PC-3 (cell line): ENCODE results near the gene MAB21L4. TPM values are rescaled to one million over a fixed set of nuclear protein-coding genes. Genes with fewer than 3 reads are reported as not detected.

Source experiments
- ATAC-seq: fragments of 200-7000 bp; cut with Tn5 transposase; 2 replicates; pipeline ENCODE4 v1.9.1; 2020; ENCODE audit warnings: mild to moderate bottlenecking, moderate library complexity
- BruUV-seq: library from RNA; stranded (reverse); fragments of 400-500 nt; replicated peaks from 2 replicates; lab custom pipeline; 2021; lab: Mats Ljungman, UMichigan
- CTCF ChIA-PET: fragments of 300-600 bp; sonication (Branson Sonifier 250); formaldehyde crosslinking; loops from one replicate; lab custom pipeline; 2022; ENCODE audit warnings: antibody characterized with exemption; lab: Charles Lee
- POLR2A ChIA-PET: fragments of 300-600 bp; sonication (Branson Sonifier 250); formaldehyde crosslinking; loops from one replicate; lab custom pipeline; 2022; ENCODE audit warnings: antibody characterized with exemption; ENCODE audit not compliant: unreplicated experiment; lab: Charles Lee
- DNase-seq: peaks from one replicate; pipeline ENCODE4 v3.0.0-alpha.2; 2015
- H2AFZ ChIP-seq: fragments of 300-600 bp; sonication (generic); 2 replicates; pipeline ENCODE4 v1.6.0; 2016; ENCODE audit warnings: antibody characterized with exemption, low read length
- H3F3A ChIP-seq: fragments of 300-600 bp; sonication (generic); one replicate; pipeline ENCODE4 v1.6.0; 2017; ENCODE audit warnings: antibody characterized with exemption, low read length, control low read depth, mild to moderate bottlenecking; ENCODE audit not compliant: unreplicated experiment
- H3K27ac ChIP-seq: fragments of 300-600 bp; sonication (generic); 2 replicates; pipeline ENCODE4 v1.5.1; 2016; ENCODE audit warnings: mild to moderate bottlenecking, low read length
- H3K27me3 ChIP-seq: fragments of 300-600 bp; sonication (generic); 2 replicates; pipeline ENCODE4 v1.6.1; 2016; ENCODE audit warnings: low read length, mixed read lengths
- H3K36me3 ChIP-seq: fragments of 300-600 bp; sonication (generic); 2 replicates; pipeline ENCODE4 v1.6.1; 2016; ENCODE audit warnings: low read depth, mixed run types, low read length, mixed read lengths
- H3K4me1 ChIP-seq: fragments of 300-600 bp; sonication (generic); 2 replicates; pipeline ENCODE4 v1.5.1; 2016; ENCODE audit warnings: low read length; ENCODE audit not compliant: insufficient read depth
- H3K4me2 ChIP-seq: fragments of 300-600 bp; sonication (generic); 2 replicates; pipeline ENCODE4 v1.6.0; 2016; ENCODE audit warnings: low read length
- H3K4me3 ChIP-seq: fragments of 300-600 bp; sonication (generic); 2 replicates; pipeline ENCODE4 v1.5.1; 2016; ENCODE audit warnings: mild to moderate bottlenecking, low read length, mixed read lengths
- H3K79me2 ChIP-seq: fragments of 300-600 bp; sonication (generic); 2 replicates; pipeline ENCODE4 v1.6.1; 2017; ENCODE audit warnings: low read length, mixed read lengths
- H3K9ac ChIP-seq: fragments of 300-600 bp; sonication (generic); 2 replicates; pipeline ENCODE4 v1.6.0; 2016; ENCODE audit warnings: mild to moderate bottlenecking, low read length
- H3K9me2 ChIP-seq: fragments of 300-600 bp; sonication (generic); replicated peaks from 2 replicates; pipeline ENCODE4 v1.6.1; 2016; ENCODE audit warnings: mixed run types, low read length, mixed read lengths
- H3K9me3 ChIP-seq: fragments of 300-600 bp; sonication (generic); 2 replicates; pipeline ENCODE4 v1.6.1; 2016; ENCODE audit warnings: low read length, mixed read lengths
- H4K20me1 ChIP-seq: fragments of 300-600 bp; sonication (generic); 2 replicates; pipeline ENCODE4 v1.6.1; 2016; ENCODE audit warnings: low read length, mixed read lengths
- EZH2 ChIP-seq: fragments of 300-600 bp; sonication (generic); IDR thresholded peaks from one replicate; pipeline ENCODE4 v1.6.1; 2017; ENCODE audit warnings: antibody characterized with exemption, mild to moderate bottlenecking, low read length; ENCODE audit not compliant: unreplicated experiment
- EZH2phosphoT487 ChIP-seq: fragments of 300-600 bp; sonication (generic); IDR thresholded peaks from 2 replicates; pipeline ENCODE4 v1.6.1; 2018; ENCODE audit warnings: mild to moderate bottlenecking, antibody characterized with exemption, low read length, borderline replicate concordance
- intact Hi-C: fragments of 100-400 bp; cut with micrococcal nuclease; formaldehyde crosslinking; loops from 2 replicates; pipeline ENCODE4 v1.9.0; 2023
- total RNA-seq: library from RNA; depleted of rRNA; stranded (reverse); fragments of >200 nt; gene quantifications from 2 replicates; pipeline ENCODE4 v1.2.3, GENCODE V29; 2014
- TF ChIP-seq, protein P1 (sequence below): fragments of 300-600 bp; sonication (generic); conservative IDR thresholded peaks from 2 replicates; pipeline ENCODE4 v1.5.1; 2017; ENCODE audit warnings: antibody characterized with exemption, low read depth, mild to moderate bottlenecking, low read length

MAB21L4 gene
- total RNA-seq, 1 experiment from 2014 or later, result 1.0 TPM

DNA sequence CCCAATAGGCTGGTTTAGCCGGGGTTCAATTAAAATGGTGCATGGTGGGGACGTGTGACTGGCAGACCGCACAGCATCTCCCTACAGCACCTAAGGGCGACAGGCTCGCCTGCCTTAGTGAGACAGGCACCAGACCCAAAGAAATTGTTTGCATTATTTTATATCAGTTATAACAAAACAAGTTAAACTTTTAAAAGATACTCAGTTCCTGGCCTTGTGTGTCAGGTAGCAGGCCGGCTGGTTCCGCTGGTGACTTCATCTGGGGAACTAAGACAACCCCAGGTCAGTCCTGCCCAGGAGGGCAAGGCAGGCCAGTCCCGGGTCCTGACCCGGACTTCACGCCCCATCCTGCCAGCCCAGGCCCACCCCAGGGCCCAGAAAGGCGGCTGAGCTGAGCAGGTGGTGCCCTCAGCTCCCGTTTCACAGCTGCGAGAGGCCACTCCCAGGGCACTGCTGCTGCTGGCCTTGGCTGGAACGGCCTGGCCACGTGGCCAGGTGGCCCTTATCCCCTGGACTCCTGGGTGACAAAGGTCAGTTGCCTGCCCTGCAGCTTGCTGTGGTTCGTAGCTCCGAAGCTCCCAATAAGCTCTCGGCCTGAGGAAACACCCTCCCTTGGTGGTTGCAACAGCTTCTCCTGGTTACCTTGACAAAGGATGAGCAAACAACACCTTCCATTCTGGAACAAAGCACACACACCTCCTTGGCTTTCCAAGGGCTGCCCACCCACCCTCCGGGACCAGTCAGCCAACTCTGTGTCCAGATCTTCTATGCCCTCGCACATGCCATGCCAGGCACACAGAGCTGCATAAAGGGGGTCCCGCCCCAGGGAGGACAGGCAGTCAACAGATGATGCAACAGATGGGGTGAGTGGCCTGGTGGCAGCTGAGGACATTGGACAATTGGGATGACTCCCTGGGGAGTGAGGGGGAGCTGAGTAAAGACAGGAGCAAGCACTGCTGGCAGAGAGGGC is 38.6 kb downstream of the MAB21L4 start:
- no peak overlapping the region for H2AFZ ChIP-seq
- BruUV-seq, result no TSS peak
- ChIA-PET POLR2A (no interaction called here), CTCF (no interaction called here)
- no peak for ATAC-seq
- peaks cover 25% of the 10 kb centered on the region for H3K27me3 ChIP-seq
- no peak overlapping the region for H3K4me2 ChIP-seq
- H4K20me1 ChIP-seq, result no peaks in the 10 kb centered on the region
- TF ChIP-seq EZH2, result no peak
- no peak for TF ChIP-seq EZH2phosphoT487
- TF ChIP-seq, protein P1, sequence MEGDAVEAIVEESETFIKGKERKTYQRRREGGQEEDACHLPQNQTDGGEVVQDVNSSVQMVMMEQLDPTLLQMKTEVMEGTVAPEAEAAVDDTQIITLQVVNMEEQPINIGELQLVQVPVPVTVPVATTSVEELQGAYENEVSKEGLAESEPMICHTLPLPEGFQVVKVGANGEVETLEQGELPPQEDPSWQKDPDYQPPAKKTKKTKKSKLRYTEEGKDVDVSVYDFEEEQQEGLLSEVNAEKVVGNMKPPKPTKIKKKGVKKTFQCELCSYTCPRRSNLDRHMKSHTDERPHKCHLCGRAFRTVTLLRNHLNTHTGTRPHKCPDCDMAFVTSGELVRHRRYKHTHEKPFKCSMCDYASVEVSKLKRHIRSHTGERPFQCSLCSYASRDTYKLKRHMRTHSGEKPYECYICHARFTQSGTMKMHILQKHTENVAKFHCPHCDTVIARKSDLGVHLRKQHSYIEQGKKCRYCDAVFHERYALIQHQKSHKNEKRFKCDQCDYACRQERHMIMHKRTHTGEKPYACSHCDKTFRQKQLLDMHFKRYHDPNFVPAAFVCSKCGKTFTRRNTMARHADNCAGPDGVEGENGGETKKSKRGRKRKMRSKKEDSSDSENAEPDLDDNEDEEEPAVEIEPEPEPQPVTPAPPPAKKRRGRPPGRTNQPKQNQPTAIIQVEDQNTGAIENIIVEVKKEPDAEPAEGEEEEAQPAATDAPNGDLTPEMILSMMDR, result no peak
- no peak overlapping the region for H3K4me3 ChIP-seq
- no peaks in the 10 kb centered on the region; the same call in 1 of the 2 replicates for H3K9me3 ChIP-seq
- H3K9ac ChIP-seq, result no peak overlapping the region
- H3K4me1 ChIP-seq, result no peaks in the 10 kb centered on the region
- H3F3A ChIP-seq, result no peaks in the 10 kb centered on the region
- intact Hi-C loops, result no loop called here
- H3K27ac ChIP-seq, result no peak overlapping the region
- H3K79me2 ChIP-seq, result no peaks in the 10 kb centered on the region
- no peak for DNase-seq
- no peaks in the 10 kb centered on the region for H3K36me3 ChIP-seq
- no peaks in the 10 kb centered on the region for H3K9me2 ChIP-seq

DNA sequence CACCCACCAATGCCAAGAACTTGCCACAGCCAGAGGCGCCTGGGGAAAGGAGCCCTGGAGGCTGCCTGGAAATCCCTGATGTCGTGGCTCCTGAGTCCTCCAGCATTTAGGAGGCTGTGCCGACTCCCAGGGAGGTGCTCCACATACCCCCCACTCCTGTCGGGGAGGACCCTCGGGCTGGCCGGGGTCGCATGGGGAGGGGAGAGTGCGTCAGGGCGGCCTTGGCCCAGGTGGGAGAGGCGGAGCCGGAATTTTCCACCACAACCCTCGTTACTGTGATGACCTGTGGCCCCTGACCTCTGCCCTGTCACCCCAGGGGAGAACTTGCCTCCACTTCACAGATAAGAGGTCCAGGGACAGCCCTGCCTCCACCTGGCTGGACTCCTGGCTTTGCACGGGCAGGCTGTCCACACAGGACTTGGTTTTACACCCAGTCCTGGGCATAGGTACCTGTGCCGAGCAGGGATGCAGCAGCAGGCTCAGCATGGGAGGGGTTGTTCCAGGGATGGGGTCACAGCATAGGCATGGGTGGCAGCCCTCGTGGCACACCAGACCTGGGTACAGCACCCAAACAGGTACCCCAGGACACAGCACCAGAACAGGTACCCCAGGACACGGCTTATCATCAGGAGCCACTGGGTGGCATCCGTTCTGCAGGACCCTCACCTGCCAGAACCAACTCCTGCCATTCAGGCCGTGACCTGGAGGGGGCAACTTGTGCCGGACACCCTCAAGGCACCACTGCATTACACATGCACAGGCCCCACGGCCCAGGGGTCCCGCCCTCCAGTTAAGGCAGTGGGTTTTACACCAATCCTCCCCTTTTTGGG is 39.6 kb downstream of the MAB21L4 start:
- H3K27ac ChIP-seq, result no peak overlapping the region
- peaks cover 22% of the 10 kb centered on the region for H3K27me3 ChIP-seq
- no peaks in the 10 kb centered on the region for H4K20me1 ChIP-seq
- no peak overlapping the region for H3K4me2 ChIP-seq
- no peak for DNase-seq
- CTCF ChIA-PET, result no interaction called here
- no peak overlapping the region for H3K9ac ChIP-seq
- no TSS peak for BruUV-seq
- TF ChIP-seq, protein P1, result 0 out of 2 replicates have a peak, but pooled peaks have one; percentile 31
- no peak for TF ChIP-seq EZH2phosphoT487
- H3K79me2 ChIP-seq, result no peaks in the 10 kb centered on the region
- no peaks in the 10 kb centered on the region for H3K9me2 ChIP-seq
- no peak overlapping the region for H2AFZ ChIP-seq
- no peak overlapping the region for H3K4me3 ChIP-seq
- H3F3A ChIP-seq, result no peaks in the 10 kb centered on the region
- intact Hi-C loops, result no loop called here
- no peak for ATAC-seq
- POLR2A ChIA-PET, result no interaction called here
- H3K36me3 ChIP-seq, result no peaks in the 10 kb centered on the region
- no peaks in the 10 kb centered on the region for H3K4me1 ChIP-seq
- no peaks in the 10 kb centered on the region; the same call in 1 of the 2 replicates for H3K9me3 ChIP-seq
